ENCODE measurements around the gene DICER1. TPM values are rescaled to one million over a fixed set of nuclear protein-coding genes. Genes with fewer than 3 reads are reported as not detected.

The DICER1 gene
- total RNA-seq, 1 donor from 2014 or later = 78.3 TPM

- peak; percentile 74 for DNase-seq (ENCODE audit: low spot score)
These were observed 95.8 kb downstream of the DICER1 start for GRCh38 chr14:95061317-95062093.

GRCh38 chr14:95059126-95059525 is 98.2 kb downstream of the DICER1 start:
- DNase-seq (ENCODE audit: low spot score) = no peak

- DNase-seq (ENCODE audit: low spot score) = no peak
These were observed 98.8 kb downstream of the DICER1 start for GRCh38 chr14:95058491-95058890.

- DNase-seq (ENCODE audit: low spot score) = peak; percentile 71
These were observed 99.5 kb downstream of the DICER1 start for GRCh38 chr14:95057851-95058250.

- DNase-seq (ENCODE audit: low spot score) = peak; percentile 59
These were observed 100.2 kb downstream of the DICER1 start for GRCh38 chr14:95057147-95057546.

- DNase-seq (ENCODE audit: low spot score) = peak; percentile 53
These were observed 100.9 kb downstream of the DICER1 start for GRCh38 chr14:95056476-95056875.

- DNase-seq (ENCODE audit: low spot score) = peak; percentile 39
These were observed 102.0 kb downstream of the DICER1 start for GRCh38 chr14:95055318-95055717.

- DNase-seq (ENCODE audit: low spot score) = peak; percentile 80
These were observed 102.7 kb downstream of the DICER1 start for GRCh38 chr14:95054346-95055280.

- DNase-seq (ENCODE audit: low spot score) = peak; percentile 83
These were observed 105.2 kb downstream of the DICER1 start for GRCh38 chr14:95052016-95052585.

GRCh38 chr14:95049952-95050351 is 107.4 kb downstream of the DICER1 start:
- DNase-seq (ENCODE audit: low spot score) = no peak

- peak; percentile 65 for DNase-seq (ENCODE audit: low spot score)
These were observed 108.5 kb downstream of the DICER1 start for GRCh38 chr14:95048771-95049312.

- DNase-seq (ENCODE audit: low spot score) = no peak
These were observed 109.6 kb downstream of the DICER1 start for GRCh38 chr14:95047754-95048153.

- peak; percentile 65 for DNase-seq (ENCODE audit: low spot score)
These were observed 110.3 kb downstream of the DICER1 start for GRCh38 chr14:95046711-95047681.

- peak; percentile 72 for DNase-seq (ENCODE audit: low spot score)
These were observed 111.4 kb downstream of the DICER1 start for GRCh38 chr14:95045836-95046430.

- DNase-seq (ENCODE audit: low spot score) = peak; percentile 68
These were observed 112.1 kb downstream of the DICER1 start for GRCh38 chr14:95045106-95045701.

GRCh38 chr14:95044463-95045105 is 112.7 kb downstream of the DICER1 start:
- DNase-seq (ENCODE audit: low spot score) = peak; percentile 76

GRCh38 chr14:95043732-95044462 is 113.4 kb downstream of the DICER1 start:
- DNase-seq (ENCODE audit: low spot score) = peak; percentile 55

GRCh38 chr14:95043314-95043713 is 114.0 kb downstream of the DICER1 start:
- peak; percentile 62 for DNase-seq (ENCODE audit: low spot score)
